Psoas muscle (tissue), 8 donors: Measurements from ENCODE around the gene COG5. TPM values are rescaled to one million over a fixed set of nuclear protein-coding genes. Genes with fewer than 3 reads are reported as not detected.

ENCODE experiments used
- ATAC-seq, 4 donors: fragments of 200-7000 bp; cut with Tn5 transposase; one replicate each; pipeline ENCODE4 v1.9.1; 2020; ENCODE audit warnings: moderate library complexity in 3 of 4, mild to moderate bottlenecking in 2 of 4
- DNase-seq, 2 donors: peaks; one replicate each; pipeline ENCODE4 v3.0.0-alpha.2; 2020
- H3K27ac ChIP-seq: fragments of 200-600 bp; one replicate; pipeline ENCODE4 v1.8.0; 2022
- H3K27me3 ChIP-seq, 3 donors: fragments of 200-600 bp in 1 of 3; one replicate each; pipeline versions ENCODE4 v1.6.1 to v1.8.0; 2013 to 2022; ENCODE audit warnings: low read length in 2 of 3, mild to moderate bottlenecking in 2 of 3, moderate library complexity in 1 of 3; ENCODE audit not compliant: insufficient read depth in 3 of 3
- H3K36me3 ChIP-seq, 2 donors: fragments of 200-600 bp in 1 of 2; one replicate each; pipeline versions ENCODE4 v1.6.1 to v1.8.0; 2013 to 2022; ENCODE audit warnings: low read depth in 1 of 2, mild to moderate bottlenecking in 1 of 2, moderate library complexity in 1 of 2; ENCODE audit not compliant: insufficient read depth in 1 of 2
- H3K4me1 ChIP-seq: fragments of 200-600 bp; one replicate; pipeline ENCODE4 v1.8.0; 2022
- H3K4me3 ChIP-seq: fragments of 200-600 bp; one replicate; pipeline ENCODE4 v1.8.0; 2022; ENCODE audit warnings: mild to moderate bottlenecking
- H3K9me3 ChIP-seq: fragments of 200-600 bp; one replicate; pipeline ENCODE4 v1.8.0; 2022
- CTCF ChIP-seq: fragments of 200-600 bp; IDR thresholded peaks from one replicate; pipeline ENCODE4 v1.8.0; 2022; ENCODE audit warnings: antibody characterized with exemption
- WGBS, 3 donors: extraction: QIAGEN DNeasy Blood & Tissue Kit; methylation state at CpG; one replicate each; pipeline versions ENCODE4 v1.1.6 to v1.1.7; 2013; 5-methylcytosine and 5-hydroxymethylcytosine counted together
- intact Hi-C, 2 donors: fragments of 100-400 bp; cut with DNase I; formaldehyde crosslinking; loops; one replicate each; pipeline versions ENCODE4 v1.11.0 to v1.14.2; 2022
- polyA plus RNA-seq, 3 donors: library from polyadenylated mRNA; stranded (reverse); fragments of 200-250 nt; gene quantifications; one replicate each; pipeline ENCODE4 v1.2.3, GENCODE V29; 2013
- total RNA-seq, 4 donors: library from RNA; stranded (reverse); fragmentation: NEBNext Ultra II Directional in 2 of 4; extraction: Animal tissue kit (Norgen Biotek cat#: 25700) in 2 of 4; gene quantifications; one replicate each; pipeline versions ENCODE4 v1.2.1 to v1.2.4, GENCODE V29; 2021 to 2023
- donor health status: healthy with polysubstance abuse.
- donor health status: DM: no; HTN: no; CAD: no; lungs with moderate emphysema.
- donor health status: Bipolar disorder and iron deficiency.
- donor health status: healthy.
- donor health status: DM: yes; HTN: yes; CAD: no.
- donor health status: DM: no; HTN: no; CAD: no.
- donor health status: DM: no; HTN: no; CAD: no.
- donor health status: DM: yes; HTN: yes; CAD: no.

Gene COG5
- total and polyA plus RNA-seq, 7 donors = 4.8 to 35.1 (median 18.8) TPM

- intact Hi-C loops = loop anchor here in 1 of 2 donors (10.0 kb wide), 1 partner anchor 884 kb away; the partner anchor contains the start of gene NAMPT
- 0 to 1% (median 0%) methylated on average over 43 to 44 of the region's 44 CpGs for WGBS, 3 donors
- ATAC-seq = peak; percentile 88 to 94 (median 90)
These were observed 395.2 kb downstream of the COG5 start, which contains the start of gene HBP1 for GRCh38 chr7:107168233-107169119. HBP1 (plus strand) TSS chr7:107169003; CDS start chr7:107179894, 10,891 bp downstream.

GRCh38 chr7:107167483-107168232, 396.1 kb downstream of the COG5 start:
- WGBS, 3 donors = 0% methylated on average over 15 of the region's 15 CpGs
- Histone ChIP-seq H3K4me1 (peaks cover 24% of the 10 kb centered on the region), H3K4me3 (peak overlapping the region; percentile 82), H3K27me3 (no peaks in the 10 kb centered on the region), H3K27ac (peak overlapping the region; percentile 99), H3K9me3 (no peaks in the 10 kb centered on the region), H3K36me3 (no peaks in the 10 kb centered on the region)
- peak; percentile 59 for TF ChIP-seq CTCF
- intact Hi-C loops = loop anchor here in 1 of 2 donors (10.0 kb wide), 1 partner anchor 883 kb away; the partner anchor contains the start of gene NAMPT
- ATAC-seq = peak; percentile 5 to 59 (median 32)
- DNase-seq = peak in 1 of 2 donors; percentile 59

More at GRCh38 chr7:107168233-107169119, 395.2 kb downstream of the COG5 start, which contains the start of gene HBP1:
- peak within 1 kb of the TSS; percentile 82 for H3K4me3 ChIP-seq
- H3K27ac ChIP-seq = peak within 1 kb of the TSS; percentile 99
- no peaks in the 10 kb centered on the region for H3K9me3 ChIP-seq
- no peaks in the 10 kb centered on the region for H3K36me3 ChIP-seq
- peak; percentile 99 for DNase-seq
- H3K4me1 ChIP-seq = peaks cover 33% of the 10 kb centered on the region
- TF ChIP-seq CTCF = no peak
- no peaks in the 10 kb centered on the region for H3K27me3 ChIP-seq

- Histone ChIP-seq H3K9me3 (no peaks in the 10 kb centered on the region), H3K4me3 (peak overlapping the region; percentile 82), H3K36me3 (no peaks in the 10 kb centered on the region), H3K27ac (peak overlapping the region; percentile 99), H3K4me1 (peaks cover 17% of the 10 kb centered on the region), H3K27me3 (no peaks in the 10 kb centered on the region)
- TF ChIP-seq CTCF = no peak
- 31 to 35% (median 31%) methylated on average over 5 of the region's 5 CpGs for WGBS, 3 donors
- ATAC-seq = no peak
- intact Hi-C loops = loop anchor here in 1 of 2 donors (10.0 kb wide), 1 partner anchor 882 kb away; the partner anchor contains the start of gene NAMPT
- no peak for DNase-seq
These were observed 396.8 kb downstream of the COG5 start for GRCh38 chr7:107166736-107167426.

GRCh38 chr7:107165341-107165740, 398.4 kb downstream of the COG5 start:
- intact Hi-C loops = loop anchor here in 1 of 2 donors (10.0 kb wide), 1 partner anchor 881 kb away; the partner anchor contains the start of gene NAMPT
- TF ChIP-seq CTCF = no peak
- Histone ChIP-seq H3K4me3 (no peak overlapping the region), H3K36me3 (no peaks in the 10 kb centered on the region), H3K4me1 (peaks cover 2% of the 10 kb centered on the region), H3K27ac (no peak overlapping the region), H3K9me3 (no peaks in the 10 kb centered on the region), H3K27me3 (no peaks in the 10 kb centered on the region)
- DNase-seq (no peak), ATAC-seq (no peak)
- WGBS, 3 donors = 63 to 70% (median 64%) methylated on average over 3 of the region's 3 CpGs
